Measurements from ENCODE around the gene SLC12A3. TPM values are rescaled to one million over a fixed set of nuclear protein-coding genes. Genes with fewer than 3 reads are reported as not detected.
A peak's percentile ranks its signal among the peaks of the same experiment; 100 is the strongest.

Gene SLC12A3
- total RNA-seq, 2 experiments from 2014 or later, result not detected

- Mint-ChIP-seq H3K27ac (no peak overlapping the region), H3K27me3 (no peaks in the 10 kb centered on the region), H3K4me3 (no peak overlapping the region), H3K4me1 (ENCODE audit: low read depth) (peaks cover 19% of the 10 kb centered on the region), H3K36me3 (peaks cover 8% of the 10 kb centered on the region), H3K9me3 (no peaks in the 10 kb centered on the region)
- intact Hi-C loops (cut with micrococcal nuclease), result loop anchor here (1.0 to 5.0 kb wide), 2 partner anchors 84 to 159 kb away; no protein-coding TSS in a partner anchor
- ChIA-PET POLR2A (interaction anchor here (0.6 kb wide), 1 partner anchor 14 kb away, joined by 4 read pairs; no protein-coding TSS in a partner anchor), CTCF (interaction anchor here (0.6 to 7.8 kb wide), 20 partner anchors 8 to 168 kb away, joined by 3 to 81 read pairs (median 4); partner anchors contain the start of genes CETP and SLC12A3)
- peak; percentile 77 for DNase-seq
Measured at GRCh38 chr16:56950881-56951771, 86.1 kb downstream of the SLC12A3 start.

GRCh38 chr16:56953006-56953405 lies 88.0 kb downstream of the SLC12A3 start:
- intact Hi-C loops (cut with micrococcal nuclease), result loop anchor here (5.0 kb wide), 1 partner anchor 161 kb away; no protein-coding TSS in a partner anchor
- H3K9me3 Mint-ChIP-seq, result no peaks in the 10 kb centered on the region
- POLR2A ChIA-PET, result no interaction called here
- no peaks in the 10 kb centered on the region for H3K36me3 Mint-ChIP-seq
- no peak overlapping the region for H3K27ac Mint-ChIP-seq
- DNase-seq, result no peak
- CTCF ChIA-PET, result interaction anchor here (1.4 to 7.8 kb wide), 4 partner anchors 11 to 85 kb away, joined by 3 to 81 read pairs (median 38); partner anchors contain the start of genes CETP and SLC12A3
- peaks cover 13% of the 10 kb centered on the region for H3K4me1 Mint-ChIP-seq (ENCODE audit: low read depth)
- H3K27me3 Mint-ChIP-seq, result no peaks in the 10 kb centered on the region
- H3K4me3 Mint-ChIP-seq, result no peak overlapping the region

DNA sequence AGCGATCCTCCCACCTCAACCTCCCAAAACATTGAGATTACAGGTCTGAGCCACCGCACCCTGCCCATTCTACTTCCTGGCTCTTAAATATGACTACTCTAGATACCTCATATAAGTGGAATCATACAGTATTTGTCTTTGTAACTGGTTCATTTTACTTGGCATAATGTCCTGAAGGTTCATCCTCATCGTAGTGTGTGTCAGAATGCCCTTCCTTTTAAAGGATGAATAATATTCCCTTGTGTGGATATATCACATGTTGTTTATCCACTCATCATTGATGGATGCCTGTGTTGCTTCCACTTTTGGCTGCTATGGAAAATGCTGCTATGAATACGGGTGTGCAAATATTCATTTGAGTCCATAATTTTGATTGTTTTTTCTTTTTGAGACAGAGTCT lies 91.1 kb downstream of the SLC12A3 start:
- no peaks in the 10 kb centered on the region for H3K27me3 Mint-ChIP-seq
- H3K9me3 Mint-ChIP-seq, result no peaks in the 10 kb centered on the region
- CTCF ChIA-PET, result interaction anchor here (7.8 kb wide), 1 partner anchor 8 kb away, joined by 72 read pairs; the partner anchor contains the start of gene CETP
- intact Hi-C loops (cut with micrococcal nuclease), result no loop called here
- no peak overlapping the region for H3K4me3 Mint-ChIP-seq
- no peak overlapping the region for H3K27ac Mint-ChIP-seq
- no peaks in the 10 kb centered on the region for H3K36me3 Mint-ChIP-seq
- POLR2A ChIA-PET, result interaction anchor here (0.6 kb wide), 1 partner anchor 140 kb away, joined by 3 read pairs; no protein-coding TSS in a partner anchor
- no peak for DNase-seq
- peaks cover 5% of the 10 kb centered on the region for H3K4me1 Mint-ChIP-seq (ENCODE audit: low read depth)

GRCh38 chr16:56956756-56957155 lies 91.7 kb downstream of the SLC12A3 start:
- ChIA-PET CTCF (interaction anchor here (7.8 kb wide), 1 partner anchor 7 kb away, joined by 72 read pairs; the partner anchor contains the start of gene CETP), POLR2A (interaction anchor here (0.6 kb wide), 1 partner anchor 139 kb away, joined by 3 read pairs; no protein-coding TSS in a partner anchor)
- peak; percentile 33 for DNase-seq
- H3K4me3 Mint-ChIP-seq, result no peak overlapping the region
- no peaks in the 10 kb centered on the region for H3K9me3 Mint-ChIP-seq
- H3K27me3 Mint-ChIP-seq, result no peaks in the 10 kb centered on the region
- H3K36me3 Mint-ChIP-seq, result no peaks in the 10 kb centered on the region
- intact Hi-C loops (cut with micrococcal nuclease), result no loop called here
- H3K4me1 Mint-ChIP-seq (ENCODE audit: low read depth), result no peaks in the 10 kb centered on the region
- H3K27ac Mint-ChIP-seq, result no peak overlapping the region

DNA sequence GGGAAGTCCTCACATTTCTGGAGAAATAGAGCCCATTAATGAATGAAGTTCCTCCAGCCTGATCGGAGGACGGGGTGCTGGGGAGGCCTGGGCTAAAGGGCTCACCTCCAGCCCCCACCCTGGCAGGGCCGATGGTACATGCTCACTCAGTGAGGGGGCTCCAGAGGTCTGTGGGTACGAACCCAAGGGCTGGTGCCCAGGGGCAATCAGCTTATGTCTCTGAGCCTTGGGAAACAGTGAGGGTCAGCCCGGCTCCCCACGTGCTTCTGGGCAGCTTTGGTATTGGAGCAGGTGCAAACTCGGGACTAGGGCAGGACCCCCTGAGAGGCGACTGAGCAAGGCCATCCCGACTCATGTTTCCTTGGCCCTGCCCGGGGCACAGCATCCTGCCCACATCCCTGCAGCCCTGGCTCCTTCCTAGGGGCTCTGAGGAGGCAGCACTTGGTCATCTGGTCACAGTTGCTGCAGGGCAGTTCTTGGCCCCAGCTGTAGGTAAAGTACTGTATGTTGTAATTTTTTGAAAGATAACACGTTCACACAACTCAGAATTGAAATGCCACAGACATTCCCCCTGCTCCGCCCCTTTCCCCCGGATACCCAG lies 95.8 kb downstream of the SLC12A3 start:
- H3K9me3 Mint-ChIP-seq, result no peaks in the 10 kb centered on the region
- CTCF ChIA-PET, result interaction anchor here (6.9 kb wide), 1 partner anchor 8 kb away, joined by 72 read pairs; no protein-coding TSS in a partner anchor
- H3K4me3 Mint-ChIP-seq, result no peak overlapping the region
- intact Hi-C loops (cut with micrococcal nuclease), result no loop called here
- H3K27ac Mint-ChIP-seq, result no peak overlapping the region
- H3K4me1 Mint-ChIP-seq (ENCODE audit: low read depth), result peaks cover 15% of the 10 kb centered on the region
- no peaks in the 10 kb centered on the region for H3K27me3 Mint-ChIP-seq
- DNase-seq, result no peak
- H3K36me3 Mint-ChIP-seq, result no peaks in the 10 kb centered on the region
- POLR2A ChIA-PET, result no interaction called here

- POLR2A ChIA-PET, result no interaction called here
- no peaks in the 10 kb centered on the region for H3K36me3 Mint-ChIP-seq
Measured at GRCh38 chr16:56961386-56961785, 96.4 kb downstream of the SLC12A3 start.

DNA sequence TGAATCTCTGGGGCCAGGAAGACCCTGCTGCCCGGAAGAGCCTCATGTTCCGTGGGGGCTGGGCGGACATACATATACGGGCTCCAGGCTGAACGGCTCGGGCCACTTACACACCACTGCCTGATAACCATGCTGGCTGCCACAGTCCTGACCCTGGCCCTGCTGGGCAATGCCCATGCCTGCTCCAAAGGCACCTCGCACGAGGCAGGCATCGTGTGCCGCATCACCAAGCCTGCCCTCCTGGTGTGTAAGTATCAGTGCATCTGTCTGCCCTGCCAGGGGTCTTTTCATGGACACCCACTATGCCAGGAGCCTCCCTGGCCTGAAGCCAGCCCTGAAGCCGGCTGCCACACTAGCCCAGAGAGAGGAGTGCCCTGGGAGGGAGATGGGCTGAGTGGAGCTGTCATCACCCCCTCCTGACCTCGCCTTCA lies 96.9 kb downstream of the SLC12A3 start, which contains the start of gene CETP:
Gene CETP (plus strand): TSS at position 100 of the 431 bp plus-strand sequence. CDS start 30 bp downstream, at position 130.
- Mint-ChIP-seq H3K36me3 (no peaks in the 10 kb centered on the region), H3K27me3 (no peaks in the 10 kb centered on the region), H3K4me3 (no peak within 1 kb of the TSS), H3K9me3 (no peaks in the 10 kb centered on the region), H3K27ac (no peak within 1 kb of the TSS), H3K4me1 (ENCODE audit: low read depth) (peaks cover 19% of the 10 kb centered on the region)
- POLR2A ChIA-PET, result interaction anchor here (0.9 kb wide), 1 partner anchor 27 kb away, joined by 3 read pairs; the partner anchor contains the start of gene NLRC5
- DNase-seq, result no peak
- intact Hi-C loops (cut with micrococcal nuclease), result no loop called here
- CTCF ChIA-PET, result interaction anchor here (5.8 to 6.9 kb wide), 2 partner anchors 9 to 78 kb away, joined by 72 to 84 read pairs; no protein-coding TSS in a partner anchor

More at GRCh38 chr16:56961386-56961785, 96.4 kb downstream of the SLC12A3 start:
- no peaks in the 10 kb centered on the region for H3K9me3 Mint-ChIP-seq
- no peak overlapping the region for H3K4me3 Mint-ChIP-seq
- CTCF ChIA-PET, result interaction anchor here (6.9 kb wide), 1 partner anchor 8 kb away, joined by 72 read pairs; no protein-coding TSS in a partner anchor
- no peak for DNase-seq
- H3K27ac Mint-ChIP-seq, result no peak overlapping the region
- peaks cover 19% of the 10 kb centered on the region for H3K4me1 Mint-ChIP-seq (ENCODE audit: low read depth)
- intact Hi-C loops (cut with micrococcal nuclease), result no loop called here
- H3K27me3 Mint-ChIP-seq, result no peaks in the 10 kb centered on the region

DNA sequence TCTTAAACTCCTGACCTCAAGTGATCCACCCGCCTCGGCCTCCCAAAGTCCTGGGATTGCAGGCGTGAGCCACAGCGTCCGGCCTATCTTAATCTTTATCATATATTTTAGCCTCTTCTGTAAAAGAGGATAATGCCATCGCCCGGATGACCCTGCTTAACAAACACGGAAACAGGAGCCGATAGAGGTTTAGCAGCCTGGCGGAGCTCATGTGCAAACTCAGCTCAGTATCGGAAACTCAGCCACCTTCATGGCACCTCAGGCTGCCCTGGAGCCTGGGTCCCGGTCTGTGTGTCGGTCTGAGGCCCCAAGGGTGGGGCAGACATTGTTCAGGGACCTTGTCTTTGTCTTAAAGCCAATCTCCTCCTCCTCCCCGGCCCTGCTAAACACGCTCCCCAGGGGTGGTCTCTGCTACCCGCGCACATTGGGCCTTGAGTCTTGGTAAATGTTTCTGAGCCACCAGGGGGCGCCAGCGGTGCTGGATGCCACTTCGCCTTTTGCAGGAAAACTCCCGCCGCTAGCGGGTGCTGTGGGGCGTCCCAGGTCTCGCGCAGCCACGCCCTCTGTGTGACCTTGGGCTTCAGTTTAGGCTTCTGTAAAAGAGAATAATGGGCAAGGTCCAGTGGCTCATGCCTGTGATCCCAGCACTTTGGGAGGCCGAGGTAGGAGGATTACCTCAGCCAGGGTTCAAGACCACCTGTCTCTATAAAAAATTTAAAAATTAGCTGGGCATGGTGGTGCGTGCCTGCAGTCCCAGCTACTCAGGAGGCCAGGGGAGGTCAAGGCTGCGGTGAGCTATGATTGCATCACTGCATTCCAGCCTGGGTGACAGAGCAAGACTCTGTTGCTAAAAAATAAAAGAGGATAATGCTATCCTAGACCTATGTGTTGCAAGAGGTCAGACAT lies 99.5 kb downstream of the SLC12A3 start:
- peaks cover 19% of the 10 kb centered on the region for H3K4me1 Mint-ChIP-seq (ENCODE audit: low read depth)
- H3K27me3 Mint-ChIP-seq, result no peaks in the 10 kb centered on the region
- POLR2A ChIA-PET, result no interaction called here
- peak; percentile 97 for DNase-seq
- H3K27ac Mint-ChIP-seq, result peak overlapping the region; percentile 11
- CTCF ChIA-PET, result interaction anchor here (0.6 to 6.9 kb wide), 73 partner anchors 8 to 281 kb away, joined by 3 to 91 read pairs (median 6); partner anchors contain the start of genes ARL2BP, CPNE2, HERPUD1 and NLRC5
- no peak overlapping the region for H3K4me3 Mint-ChIP-seq
- intact Hi-C loops (cut with micrococcal nuclease), result loop anchor here (1.0 to 2.0 kb wide), 5 partner anchors 24 to 204 kb away; partner anchors contain the start of gene NLRC5
- H3K9me3 Mint-ChIP-seq, result no peaks in the 10 kb centered on the region
- H3K36me3 Mint-ChIP-seq, result no peaks in the 10 kb centered on the region

Small RNAs within 50 kb of the gene (microRNA-seq; reads per million reads assigned to microRNA genes)
- 1.2 reads per million for gene MIR138-2 (ENCODE audit: borderline microRNAs expressed, borderline number of aligned reads, borderline replicate concordance)
- not detected for gene MIR6863 (ENCODE audit: borderline microRNAs expressed, borderline number of aligned reads, borderline replicate concordance)

Other genes starting within 250 kb of the SLC12A3 start
- gene MT1E, start 239.4 kb upstream of the SLC12A3 start, total RNA-seq, result 1 to 10 TPM; 4.4 to 4.8 TPM
- gene MT1M, start 232.5 kb upstream of the SLC12A3 start, total RNA-seq, result not detected
- under 1 TPM in 1 of 2 experiments, not detected in 1; 0.94 TPM for gene MT1A, start 226.5 kb upstream of the SLC12A3 start, total RNA-seq
- gene MT1B, start 213.3 kb upstream of the SLC12A3 start, total RNA-seq, result not detected
- 1 to 10 TPM; 8.5 to 9.2 TPM for gene MT1F, start 207.2 kb upstream of the SLC12A3 start, total RNA-seq
- gene MT1G, start 197.1 kb upstream of the SLC12A3 start, total RNA-seq, result 1 to 10 TPM; 5.0 to 5.8 TPM
- gene MT1H, start 195.4 kb upstream of the SLC12A3 start, total RNA-seq, result under 1 TPM in 1 of 2 experiments, not detected in 1; 0.70 TPM
- 10 to 100 TPM; 31.9 to 38.1 TPM for gene MT1X, start 182.7 kb upstream of the SLC12A3 start, total RNA-seq
- 100 to 1,000 TPM; 131 to 133 TPM for gene NUP93, start 135.1 kb upstream of the SLC12A3 start, total RNA-seq
- 100 to 1,000 TPM; 159 TPM for gene HERPUD1, start 66.9 kb downstream of the SLC12A3 start, total RNA-seq
- not detected for gene CETP, start 96.7 kb downstream of the SLC12A3 start, total RNA-seq
- 100 to 1,000 TPM; 151 to 167 TPM for gene NLRC5, start 124.3 kb downstream of the SLC12A3 start, total RNA-seq
- 1 to 10 TPM; 7.3 to 8.1 TPM for gene CPNE2, start 227.4 kb downstream of the SLC12A3 start, total RNA-seq